Pancreas (tissue), 10 donors: ENCODE results near the gene ANKRD63. TPM values are rescaled to one million over a fixed set of nuclear protein-coding genes. Genes with fewer than 3 reads are reported as not detected.
A peak's percentile ranks its signal among the peaks of the same experiment; 100 is the strongest.

Source experiments
- ATAC-seq, 4 donors: fragments of 200-7000 bp; cut with Tn5 transposase; one replicate each; pipeline versions ENCODE4 v1.8.0 to v1.9.1; 2020; ENCODE audit warnings: mild to moderate bottlenecking in 4 of 4, moderate library complexity in 4 of 4
- DNase-seq, 6 donors: peaks; one replicate each; pipeline ENCODE4 v3.0.0-alpha.2; 2020
- FAIRE-seq: peaks from 2 replicates; lab custom pipeline; 2012; peaks lifted over from hg19 to GRCh38; lab: Jason Lieb, UNC
- H3K27ac ChIP-seq, 4 donors: fragments of 200-600 bp; sonication (generic); 1 replicate in 3 of 4; 2 replicates in 1 of 4; pipeline versions ENCODE4 v1.5.0 to v1.8.0; 2020
- H3K27me3 ChIP-seq, 4 donors: fragments of 200-600 bp; one replicate each; pipeline ENCODE4 v1.8.0; 2021
- H3K36me3 ChIP-seq, 3 donors: fragments of 200-600 bp; sonication (generic) in 1 of 3; one replicate each; pipeline versions ENCODE4 v1.5.0 to v1.8.0; 2020 to 2021
- H3K4me1 ChIP-seq, 3 donors: fragments of 200-600 bp; one replicate each; pipeline ENCODE4 v1.8.0; 2021
- H3K4me3 ChIP-seq, 4 donors: fragments of 200-600 bp; sonication (generic) in 2 of 4; one replicate each; pipeline versions ENCODE4 v1.5.0 to v1.8.0; 2020 to 2021
- H3K9me3 ChIP-seq, 4 donors: fragments of 200-600 bp; one replicate each; pipeline ENCODE4 v1.8.0; 2021
- WGBS, 2 donors: extraction: QIAGEN DNeasy Blood & Tissue Kit; methylation state at CpG; one replicate each; pipeline ENCODE4 v1.1.7; 2013; 5-methylcytosine and 5-hydroxymethylcytosine counted together
- intact Hi-C, 3 donors: fragments of 100-400 bp; cut with DNase I; formaldehyde crosslinking; loops; one replicate each; pipeline versions ENCODE4 v1.11.1 to v1.14.2; 2022
- polyA plus RNA-seq, 2 donors: library from polyadenylated mRNA; stranded (reverse); fragments of 200-250 nt; gene quantifications; one replicate each; pipeline ENCODE4 v1.2.3, GENCODE V29; 2013
- total RNA-seq, 6 donors: library from RNA; stranded (reverse); fragmentation: NEBNext Ultra II Directional in 4 of 6; extraction: Animal tissue kit (Norgen Biotek cat#: 25700) in 4 of 6; gene quantifications; one replicate each; pipeline versions ENCODE4 v1.2.1 to v1.2.4, GENCODE V29; 2021 to 2023
- TF ChIP-seq, protein P1 (sequence below), 4 donors: fragments of 200-600 bp; sonication (generic) in 3 of 4; IDR thresholded peaks; one replicate each; pipeline versions ENCODE4 v1.5.0 to v1.8.0; 2021; ENCODE audit warnings: antibody characterized with exemption in 4 of 4
- donor health status: healthy with polysubstance abuse.
- donor health status: DM: no; HTN: no; CAD: no; lungs with moderate emphysema.
- donor health status: DM: no; HTN: no; CAD: no.
- donor health status: control.
- donor health status: control.
- donor health status: Bipolar disorder and iron deficiency.
- donor health status: DM: yes; HTN: yes; CAD: no.
- donor health status: DM: no; HTN: no; CAD: no.
- donor health status: DM: no; HTN: no; CAD: no.
- donor health status: DM: yes; HTN: yes; CAD: no.

ANKRD63 gene
- total and polyA plus RNA-seq, 8 donors, result not detected

DNA sequence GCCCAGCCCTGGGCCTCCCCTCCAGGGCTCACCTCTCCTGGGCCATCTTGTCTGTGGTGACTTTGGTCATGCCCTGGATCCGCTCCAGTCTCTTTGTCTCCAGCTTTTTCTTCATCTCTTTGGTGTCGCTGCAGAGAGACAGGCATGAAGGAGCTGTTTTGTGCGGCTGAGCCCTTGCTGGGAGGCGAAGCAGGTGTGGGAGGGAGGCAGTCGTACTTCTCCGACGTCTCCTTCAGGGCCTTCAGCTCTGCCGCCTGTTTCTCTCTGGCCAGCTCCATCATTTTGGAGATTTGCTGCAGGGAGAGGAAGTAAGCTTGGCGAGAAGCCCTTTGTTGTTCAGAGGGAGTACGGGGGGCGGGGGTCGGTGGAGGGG is 7.7 kb upstream of the ANKRD63 start:
- no peak overlapping the region for H3K4me3 ChIP-seq
- TF ChIP-seq, protein P1, sequence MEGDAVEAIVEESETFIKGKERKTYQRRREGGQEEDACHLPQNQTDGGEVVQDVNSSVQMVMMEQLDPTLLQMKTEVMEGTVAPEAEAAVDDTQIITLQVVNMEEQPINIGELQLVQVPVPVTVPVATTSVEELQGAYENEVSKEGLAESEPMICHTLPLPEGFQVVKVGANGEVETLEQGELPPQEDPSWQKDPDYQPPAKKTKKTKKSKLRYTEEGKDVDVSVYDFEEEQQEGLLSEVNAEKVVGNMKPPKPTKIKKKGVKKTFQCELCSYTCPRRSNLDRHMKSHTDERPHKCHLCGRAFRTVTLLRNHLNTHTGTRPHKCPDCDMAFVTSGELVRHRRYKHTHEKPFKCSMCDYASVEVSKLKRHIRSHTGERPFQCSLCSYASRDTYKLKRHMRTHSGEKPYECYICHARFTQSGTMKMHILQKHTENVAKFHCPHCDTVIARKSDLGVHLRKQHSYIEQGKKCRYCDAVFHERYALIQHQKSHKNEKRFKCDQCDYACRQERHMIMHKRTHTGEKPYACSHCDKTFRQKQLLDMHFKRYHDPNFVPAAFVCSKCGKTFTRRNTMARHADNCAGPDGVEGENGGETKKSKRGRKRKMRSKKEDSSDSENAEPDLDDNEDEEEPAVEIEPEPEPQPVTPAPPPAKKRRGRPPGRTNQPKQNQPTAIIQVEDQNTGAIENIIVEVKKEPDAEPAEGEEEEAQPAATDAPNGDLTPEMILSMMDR (IDR thresholded peaks at IDR 0.05), result no peak
- no peaks in the 10 kb centered on the region for H3K9me3 ChIP-seq
- DNase-seq (no peak), ATAC-seq (no peak), FAIRE-seq (no peak)
- H3K27me3 ChIP-seq, result no peaks in the 10 kb centered on the region
- WGBS, 2 donors, result 73 to 75% methylated on average over 12 of the region's 12 CpGs
- H3K4me1 ChIP-seq, result peaks cover 0 to 11% (median 0%) of the 10 kb centered on the region in 3 donors
- no peak overlapping the region for H3K27ac ChIP-seq
- intact Hi-C loops, result no loop called here
- no peaks in the 10 kb centered on the region for H3K36me3 ChIP-seq

DNA sequence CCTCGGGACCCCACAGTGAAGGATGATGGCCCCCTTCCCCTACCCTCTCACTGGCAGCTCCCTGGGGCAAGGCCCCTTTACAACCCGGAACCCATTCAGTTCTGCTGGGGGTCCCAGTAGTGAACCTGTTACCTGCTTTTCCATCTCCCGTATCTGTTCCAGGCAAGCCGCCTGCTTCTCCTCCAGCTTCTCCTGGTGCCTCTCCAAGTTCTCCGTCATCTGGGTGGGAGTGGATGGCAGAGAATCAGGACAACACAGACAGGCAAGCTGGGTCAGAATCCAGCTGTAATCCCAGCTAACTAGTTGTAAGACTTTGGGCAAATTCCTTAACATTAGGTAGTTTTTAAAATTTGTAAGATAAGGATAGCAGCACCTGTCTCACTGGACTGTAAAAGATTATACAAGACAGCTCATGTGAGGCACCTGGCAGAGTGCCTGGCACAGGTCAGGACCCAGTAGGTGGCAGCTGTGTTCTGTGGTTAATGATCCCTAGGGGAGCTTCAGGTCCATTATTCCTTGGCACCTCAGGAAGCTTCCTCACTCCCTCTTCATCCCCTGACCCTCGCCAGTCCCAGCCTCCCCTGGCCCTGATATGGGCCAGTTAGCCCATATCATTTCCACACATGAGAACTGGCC is 6.4 kb upstream of the ANKRD63 start:
- no peak overlapping the region for H3K27ac ChIP-seq
- H3K27me3 ChIP-seq, result no peaks in the 10 kb centered on the region
- no peaks in the 10 kb centered on the region for H3K36me3 ChIP-seq
- ATAC-seq (peak; percentile 75 to 90 (median 85)), DNase-seq (peak; percentile 74 to 93 (median 78)), FAIRE-seq (no peak)
- no peaks in the 10 kb centered on the region for H3K9me3 ChIP-seq
- 20 to 22% methylated on average over 6 of the region's 6 CpGs for WGBS, 2 donors
- TF ChIP-seq, protein P1 (IDR thresholded peaks at IDR 0.05), result no peak
- peaks cover 0 to 11% (median 0%) of the 10 kb centered on the region in 3 donors for H3K4me1 ChIP-seq
- intact Hi-C loops, result loop anchor here in 1 of 3 donors (10.0 kb wide), 2 partner anchors 56 to 136 kb away; partner anchors contain the start of gene CCDC9B
- H3K4me3 ChIP-seq, result no peak overlapping the region

DNA sequence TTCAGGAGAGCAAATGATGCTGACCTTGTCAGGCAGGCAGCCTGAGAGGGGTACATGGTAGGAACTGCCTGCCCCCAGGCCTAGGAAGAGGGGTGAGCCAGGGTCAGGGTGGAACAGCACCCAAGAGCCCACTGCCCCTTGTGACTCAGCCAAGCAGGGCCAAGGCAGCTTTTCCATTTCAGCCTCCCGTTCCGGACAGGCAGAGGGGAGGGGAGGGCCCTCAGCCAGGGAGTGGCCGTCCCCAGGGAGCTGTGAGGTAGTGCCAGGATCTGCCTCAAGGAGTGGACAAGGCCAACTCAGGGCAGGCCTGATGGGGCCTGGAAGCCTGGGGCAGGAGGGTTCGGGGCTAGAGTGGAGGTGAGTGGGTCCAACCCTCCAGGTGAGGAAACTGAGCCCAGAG is 5.1 kb upstream of the ANKRD63 start:
- Histone ChIP-seq H3K36me3 (no peaks in the 10 kb centered on the region), H3K4me1 (peaks cover 0 to 12% (median 3%) of the 10 kb centered on the region in 3 donors), H3K27ac (no peak overlapping the region), H3K27me3 (peaks cover 0 to 2% (median 0%) of the 10 kb centered on the region in 4 donors), H3K9me3 (no peaks in the 10 kb centered on the region), H3K4me3 (no peak overlapping the region)
- intact Hi-C loops, result loop anchor here in 1 of 3 donors (10.0 kb wide), 2 partner anchors 57 to 137 kb away; partner anchors contain the start of gene CCDC9B
- FAIRE-seq, result no peak
- no peak for ATAC-seq
- TF ChIP-seq, protein P1 (IDR thresholded peaks at IDR 0.05), result no peak
- WGBS, 2 donors, result 84 to 87% methylated on average over 4 of the region's 4 CpGs
- no peak for DNase-seq

DNA sequence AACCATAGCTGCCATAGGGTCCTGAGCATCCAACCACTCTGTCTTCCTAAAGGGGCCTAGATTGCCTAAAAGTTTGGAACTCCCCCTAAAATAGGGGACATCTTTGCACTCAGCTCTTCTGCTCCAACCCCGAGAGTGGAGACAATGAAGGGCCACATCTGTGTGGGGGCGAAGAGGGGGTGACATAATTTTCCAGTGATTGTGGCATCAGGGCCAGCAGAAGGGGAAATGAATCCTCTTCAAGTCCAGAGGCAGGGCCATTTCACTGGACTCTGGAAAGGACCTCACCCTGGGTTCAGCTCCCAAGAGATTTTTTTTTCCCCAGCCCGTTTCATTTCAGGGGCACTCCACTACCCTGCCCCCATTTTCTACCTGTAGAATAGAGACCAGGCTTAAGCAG is 4.6 kb upstream of the ANKRD63 start:
- DNase-seq (no peak), FAIRE-seq (no peak), ATAC-seq (no peak)
- Histone ChIP-seq H3K36me3 (no peaks in the 10 kb centered on the region), H3K4me3 (no peak overlapping the region), H3K9me3 (no peaks in the 10 kb centered on the region), H3K27me3 (peaks cover 0 to 5% (median 0%) of the 10 kb centered on the region in 4 donors), H3K4me1 (peaks cover 0 to 16% (median 6%) of the 10 kb centered on the region in 3 donors), H3K27ac (no peak overlapping the region)
- intact Hi-C loops, result loop anchor here in 1 of 3 donors (10.0 kb wide), 2 partner anchors 57 to 137 kb away; partner anchors contain the start of gene CCDC9B
- TF ChIP-seq, protein P1 (IDR thresholded peaks at IDR 0.05), result no peak
- 90 to 94% methylated on average over 3 of the region's 3 CpGs for WGBS, 2 donors

DNA sequence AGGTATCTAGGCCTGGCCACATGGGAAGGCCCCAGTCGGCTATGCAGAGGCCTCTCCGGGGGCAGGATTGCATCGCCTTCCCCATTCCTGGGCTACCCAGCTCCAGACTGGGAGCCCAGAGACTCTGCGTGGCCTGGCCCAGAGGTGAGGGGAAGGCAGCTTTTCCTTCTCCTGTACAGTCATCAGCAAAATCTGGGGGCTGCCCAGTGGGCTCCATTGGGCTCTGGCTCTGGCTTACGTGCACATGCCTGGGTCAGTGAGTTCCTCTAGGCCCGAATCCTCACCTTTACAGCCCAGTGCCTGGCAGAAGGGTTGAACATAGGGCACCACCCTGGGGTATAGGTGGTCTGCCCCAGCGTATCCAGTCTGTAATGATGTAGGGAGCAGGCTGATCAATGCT is 3.9 kb upstream of the ANKRD63 start:
- intact Hi-C loops, result loop anchor here in 1 of 3 donors (10.0 kb wide), 2 partner anchors 58 to 138 kb away; partner anchors contain the start of gene CCDC9B

More for the DNA sequence above, 3.9 kb upstream of the ANKRD63 start:
- WGBS, 2 donors, result 80 to 85% methylated on average over 7 of the region's 7 CpGs
- peaks cover 0 to 17% (median 6%) of the 10 kb centered on the region in 3 donors for H3K4me1 ChIP-seq
- FAIRE-seq (no peak), ATAC-seq (no peak), DNase-seq (no peak)
- no peaks in the 10 kb centered on the region for H3K36me3 ChIP-seq
- H3K9me3 ChIP-seq, result no peaks in the 10 kb centered on the region
- no peak overlapping the region for H3K4me3 ChIP-seq
- peaks cover 0 to 5% (median 0%) of the 10 kb centered on the region in 4 donors for H3K27me3 ChIP-seq
- no peak overlapping the region for H3K27ac ChIP-seq
- TF ChIP-seq, protein P1 (IDR thresholded peaks at IDR 0.05), result no peak
